GM10266 (cell line): ENCODE data around the gene BTG4.

Experiments used
- DNase-seq: peaks from one replicate; pipeline ENCODE4 v3.0.0; 2012; ENCODE audit errors: extremely low spot score
- TF ChIP-seq, protein P1 (sequence below): IDR thresholded peaks from 2 replicates; pipeline ENCODE4 v1.5.1; 2012; ENCODE audit warnings: mild to moderate bottlenecking, low read depth; ENCODE audit not compliant: control insufficient read depth, insufficient read depth; ENCODE audit errors: missing control alignments

BTG4 gene

DNA sequence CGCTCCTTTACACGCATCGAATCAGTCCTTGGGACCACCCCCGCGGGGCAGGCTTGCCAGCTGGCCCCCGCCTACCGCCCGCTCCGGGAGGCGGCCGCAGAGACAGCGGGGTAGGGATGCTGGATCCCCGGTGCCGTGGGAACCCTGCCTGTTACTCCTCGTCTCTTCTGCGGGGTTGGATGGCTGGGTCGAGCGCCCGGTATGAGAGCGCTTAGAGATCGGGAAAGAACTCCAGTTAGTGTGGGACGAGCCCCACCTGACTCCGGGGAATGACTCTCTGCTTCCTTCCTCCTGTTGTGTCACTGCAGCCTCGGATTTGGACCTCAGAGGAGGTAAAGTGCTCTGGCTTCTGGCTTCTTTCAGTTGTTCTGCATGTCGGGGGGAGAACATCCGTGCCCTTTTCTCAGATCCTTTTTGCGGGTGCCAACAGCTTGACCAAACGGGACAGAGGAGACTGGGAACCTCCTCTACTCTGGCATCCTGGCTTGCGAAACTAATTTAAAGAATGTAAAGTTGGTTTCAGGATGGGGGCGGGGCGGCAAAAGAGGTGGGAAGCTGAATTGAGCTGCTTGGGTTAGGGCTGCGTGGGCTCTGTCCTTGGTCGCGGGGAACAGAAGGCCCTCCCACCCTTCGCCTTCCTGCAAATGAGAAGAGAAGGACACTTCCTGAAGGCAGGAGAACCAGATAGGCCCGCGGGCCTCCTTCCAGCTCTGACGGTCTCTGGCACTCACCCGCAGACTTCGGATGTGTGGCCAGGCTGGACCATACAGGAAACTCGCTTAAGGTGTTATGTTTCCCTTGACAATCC is 29.3 kb upstream of the BTG4 start:
- DNase-seq = no peak

DNA sequence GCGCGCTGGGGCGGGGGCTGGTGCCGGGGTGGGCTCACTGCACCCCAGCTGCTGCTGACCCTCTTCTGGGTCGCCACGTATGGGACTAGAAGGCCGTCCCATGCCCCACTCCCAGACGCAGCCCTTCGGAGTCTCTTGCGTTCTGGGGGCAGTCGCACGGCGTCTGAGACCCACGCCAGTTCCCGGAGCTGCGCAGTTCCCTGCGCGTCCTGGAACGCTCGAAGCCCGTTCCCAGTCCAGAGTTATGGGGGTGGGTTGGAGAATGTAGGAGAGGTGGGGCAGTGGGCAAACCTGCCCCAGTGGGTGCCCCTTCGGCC is 28.7 kb upstream of the BTG4 start:
- DNase-seq = no peak
- TF ChIP-seq, protein P1, sequence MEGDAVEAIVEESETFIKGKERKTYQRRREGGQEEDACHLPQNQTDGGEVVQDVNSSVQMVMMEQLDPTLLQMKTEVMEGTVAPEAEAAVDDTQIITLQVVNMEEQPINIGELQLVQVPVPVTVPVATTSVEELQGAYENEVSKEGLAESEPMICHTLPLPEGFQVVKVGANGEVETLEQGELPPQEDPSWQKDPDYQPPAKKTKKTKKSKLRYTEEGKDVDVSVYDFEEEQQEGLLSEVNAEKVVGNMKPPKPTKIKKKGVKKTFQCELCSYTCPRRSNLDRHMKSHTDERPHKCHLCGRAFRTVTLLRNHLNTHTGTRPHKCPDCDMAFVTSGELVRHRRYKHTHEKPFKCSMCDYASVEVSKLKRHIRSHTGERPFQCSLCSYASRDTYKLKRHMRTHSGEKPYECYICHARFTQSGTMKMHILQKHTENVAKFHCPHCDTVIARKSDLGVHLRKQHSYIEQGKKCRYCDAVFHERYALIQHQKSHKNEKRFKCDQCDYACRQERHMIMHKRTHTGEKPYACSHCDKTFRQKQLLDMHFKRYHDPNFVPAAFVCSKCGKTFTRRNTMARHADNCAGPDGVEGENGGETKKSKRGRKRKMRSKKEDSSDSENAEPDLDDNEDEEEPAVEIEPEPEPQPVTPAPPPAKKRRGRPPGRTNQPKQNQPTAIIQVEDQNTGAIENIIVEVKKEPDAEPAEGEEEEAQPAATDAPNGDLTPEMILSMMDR = no peak

More for the DNA sequence above, 29.3 kb upstream of the BTG4 start:
- TF ChIP-seq, protein P1 = no peak

DNA sequence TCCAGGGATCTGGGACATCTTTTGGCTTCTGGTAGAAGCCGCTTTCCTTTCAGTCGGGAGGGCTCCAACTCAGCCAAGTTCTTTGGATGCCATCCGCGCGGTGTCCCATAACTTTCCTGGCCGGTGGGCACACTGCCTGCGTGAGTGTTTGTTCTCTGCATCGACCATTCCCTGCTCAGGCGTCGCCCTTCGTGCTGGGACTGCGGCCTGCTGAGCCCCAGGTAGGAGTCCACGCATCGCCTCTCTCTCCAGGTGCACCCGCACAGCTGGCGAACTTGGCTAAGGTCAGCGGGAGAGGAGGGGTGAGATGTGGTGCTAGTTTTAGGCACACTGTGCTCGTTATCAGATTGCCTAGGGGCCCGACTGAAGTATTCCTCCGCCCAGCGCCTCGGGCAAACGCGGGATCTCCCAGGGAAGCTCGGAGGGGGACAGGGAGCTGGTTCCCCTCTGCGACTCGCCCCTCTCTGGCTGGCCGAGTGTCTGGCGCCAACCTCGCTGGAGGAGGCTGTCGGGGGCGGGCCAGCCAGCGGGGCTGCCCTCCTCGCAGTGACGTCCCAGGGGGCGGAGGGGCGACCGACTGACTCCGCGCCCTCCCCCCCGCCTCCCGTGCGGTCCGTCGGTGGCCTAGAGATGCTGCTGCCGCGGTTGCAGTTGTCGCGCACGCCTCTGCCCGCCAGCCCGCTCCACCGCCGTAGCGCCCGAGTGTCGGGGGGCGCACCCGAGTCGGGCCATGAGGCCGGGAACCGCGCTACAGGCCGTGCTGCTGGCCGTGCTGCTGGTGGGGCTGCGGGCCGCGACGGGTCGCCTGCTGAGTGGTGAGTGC is 28.1 kb upstream of the BTG4 start, which contains the start of gene LAYN:
TSS of gene LAYN (plus strand) at position 607 of the 823 bp plus-strand sequence. CDS start at position 731, 124 bp downstream.
- TF ChIP-seq, protein P1 = no peak
- no peak for DNase-seq

DNA sequence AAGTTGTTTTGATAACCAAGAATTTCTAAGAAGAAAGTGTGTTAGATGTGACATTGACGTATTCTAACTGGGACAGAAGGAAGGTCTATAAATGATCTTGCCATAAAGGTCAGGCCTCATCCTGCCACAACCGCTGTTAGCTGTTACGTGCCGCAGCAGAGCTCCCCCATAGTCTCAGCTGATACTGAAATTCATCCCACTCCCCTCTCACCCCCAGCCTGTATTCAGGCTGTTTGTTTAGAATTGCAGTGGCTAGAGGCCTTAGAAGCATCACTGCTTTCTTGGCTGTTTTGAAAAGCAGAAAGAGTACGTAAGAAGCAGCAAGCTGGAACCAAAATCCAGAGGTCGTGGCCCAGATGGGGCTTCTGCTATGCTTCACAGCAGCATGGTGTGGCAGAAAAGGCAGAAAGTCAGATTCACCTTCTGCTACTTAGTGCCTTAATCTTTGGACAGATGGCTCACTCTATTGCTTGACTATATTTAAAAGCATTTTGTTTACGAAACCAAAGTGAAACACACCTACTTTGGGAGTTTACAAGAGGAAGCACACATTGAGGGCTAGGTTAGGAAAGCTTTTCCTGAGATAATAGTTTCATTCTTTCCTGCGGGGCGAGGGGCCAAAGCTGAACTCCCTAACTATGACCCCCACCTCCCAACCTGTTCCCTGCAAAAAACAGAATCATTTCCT is 27.4 kb upstream of the BTG4 start:
- no peak for DNase-seq
- TF ChIP-seq, protein P1 = no peak

DNA sequence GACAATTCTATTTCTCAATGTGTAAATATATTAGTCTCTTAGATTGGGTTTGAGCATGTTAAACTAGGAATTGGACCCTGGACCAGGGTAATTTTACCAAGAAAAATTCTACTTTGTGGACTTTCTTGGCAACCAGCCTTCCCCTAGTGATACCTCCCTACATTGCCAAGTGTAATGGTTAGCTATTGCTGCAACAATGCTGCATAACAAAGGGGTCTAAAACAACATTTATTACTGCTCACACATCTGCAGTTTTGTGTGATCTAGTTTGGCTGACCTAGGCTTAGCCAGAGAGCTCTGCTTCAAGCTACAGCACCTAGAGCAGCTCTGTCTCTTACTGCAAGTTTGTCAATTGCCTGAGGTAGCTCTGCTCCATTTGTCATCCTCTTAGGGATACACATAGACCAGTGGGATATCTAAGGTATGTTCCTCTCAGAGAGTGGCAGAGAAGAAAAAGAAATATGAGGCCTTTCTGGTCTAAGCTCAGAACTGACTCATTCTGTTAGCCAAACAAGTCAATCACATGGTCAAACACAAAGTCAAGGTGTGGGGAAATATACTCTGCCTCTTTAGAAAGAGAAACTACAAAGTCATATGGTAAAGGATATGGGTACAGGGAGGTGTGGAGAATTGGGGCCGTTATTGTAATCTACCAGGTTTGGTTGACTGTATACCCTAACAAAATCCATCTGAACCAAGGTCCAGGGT is 26.4 kb upstream of the BTG4 start:
- TF ChIP-seq, protein P1 = no peak
- DNase-seq = no peak

DNA sequence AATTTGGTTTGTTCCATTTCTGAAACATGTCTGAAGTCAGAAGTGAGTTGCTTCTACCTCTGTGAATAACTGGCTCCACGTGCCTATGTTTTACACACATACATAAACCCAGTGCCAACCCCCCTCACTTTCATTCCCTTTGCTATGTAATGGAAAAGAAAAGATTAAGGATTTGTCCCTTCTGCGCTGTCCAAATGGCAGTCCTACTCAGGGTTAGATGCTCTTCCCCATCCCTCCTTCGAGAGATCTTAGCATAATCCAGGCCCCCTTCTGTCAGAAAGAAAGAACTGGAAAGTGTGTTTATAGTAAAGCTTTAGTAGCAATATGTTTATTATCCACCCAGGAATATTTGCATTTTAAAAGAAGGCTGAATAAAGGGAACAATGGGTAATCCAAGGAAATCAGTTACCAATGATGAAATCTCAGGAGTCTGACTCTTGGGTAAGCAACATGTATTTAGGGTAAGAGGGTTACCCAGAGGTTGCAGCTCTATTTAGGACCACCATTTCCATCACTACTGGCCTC is 25.2 kb upstream of the BTG4 start:
- DNase-seq = no peak
- TF ChIP-seq, protein P1 = no peak
